Measurements from ENCODE around the gene NFIA.

NFIA gene

DNA sequence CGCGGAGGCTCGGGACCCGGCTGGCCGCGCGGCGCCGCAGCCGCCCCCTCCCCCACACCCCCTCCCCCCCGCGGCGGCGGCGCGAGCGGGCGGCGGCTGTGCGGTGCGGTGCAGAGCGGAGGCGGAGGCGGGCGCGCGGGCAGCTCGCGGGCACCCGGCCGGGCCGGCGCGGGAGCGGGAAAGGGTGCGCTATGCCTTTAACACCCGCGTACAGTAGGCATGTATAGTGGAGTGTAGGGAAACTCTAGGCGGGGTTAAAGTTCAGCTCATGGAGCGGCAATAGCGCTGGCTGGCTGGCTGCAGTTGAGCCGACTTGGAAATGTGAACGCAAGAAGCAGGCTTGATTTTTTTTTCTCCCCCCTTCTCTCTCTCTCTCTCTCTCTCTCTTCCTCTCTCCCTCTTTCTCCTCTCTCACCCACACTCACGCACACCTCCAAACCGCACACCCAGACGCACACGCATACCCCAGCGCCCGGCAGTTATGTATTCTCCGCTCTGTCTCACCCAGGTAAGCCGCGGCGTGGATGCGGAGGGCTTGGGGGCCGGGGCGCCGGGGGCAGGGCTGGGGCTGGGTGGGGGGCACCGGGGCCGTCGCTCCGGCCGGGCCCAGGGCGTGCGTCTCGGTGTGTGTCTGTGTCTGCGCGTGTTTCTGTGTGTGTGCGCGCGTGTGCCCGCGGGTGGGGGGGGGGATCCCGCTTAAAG is at the start of gene NFIA:
Gene NFIA (plus strand): TSS at position 251 of the 702 bp plus-strand sequence.
- in situ Hi-C loops (cut with HindIII; ENCODE audit: low sequenced_read_pairs) = no loop called here

- in situ Hi-C loops (cut with HindIII; ENCODE audit: low sequenced_read_pairs) = no loop called here
These were observed 46.5 kb upstream of the NFIA start for GRCh38 chr1:61035880-61036279.

DNA sequence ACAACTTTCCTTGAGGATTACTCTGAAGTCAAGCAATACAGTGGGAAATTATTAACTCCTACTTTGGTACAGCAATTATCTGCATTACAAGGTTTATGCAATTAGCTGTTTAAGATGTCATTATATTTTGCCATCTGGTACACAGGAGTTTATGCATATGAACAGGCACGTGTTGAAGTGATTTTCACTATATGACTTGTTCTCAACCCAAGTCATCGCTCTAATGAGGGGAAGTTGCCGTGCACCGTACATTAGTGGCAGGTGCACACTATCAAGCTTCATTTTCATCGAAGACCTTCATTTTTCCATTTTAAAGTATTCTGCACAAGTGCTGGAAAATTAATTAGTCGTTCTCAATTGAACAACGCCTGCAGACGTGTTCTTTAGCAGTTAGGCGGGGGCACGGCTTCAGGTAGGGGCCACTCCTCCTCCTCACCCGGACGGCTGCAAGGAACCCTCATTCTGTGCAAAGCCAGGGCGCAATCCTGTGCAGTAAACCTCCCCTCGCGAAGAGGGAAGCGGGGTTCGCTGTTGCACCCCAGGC is 39.8 kb upstream of the NFIA start:
- in situ Hi-C loops (cut with HindIII; ENCODE audit: low sequenced_read_pairs) = no loop called here

DNA sequence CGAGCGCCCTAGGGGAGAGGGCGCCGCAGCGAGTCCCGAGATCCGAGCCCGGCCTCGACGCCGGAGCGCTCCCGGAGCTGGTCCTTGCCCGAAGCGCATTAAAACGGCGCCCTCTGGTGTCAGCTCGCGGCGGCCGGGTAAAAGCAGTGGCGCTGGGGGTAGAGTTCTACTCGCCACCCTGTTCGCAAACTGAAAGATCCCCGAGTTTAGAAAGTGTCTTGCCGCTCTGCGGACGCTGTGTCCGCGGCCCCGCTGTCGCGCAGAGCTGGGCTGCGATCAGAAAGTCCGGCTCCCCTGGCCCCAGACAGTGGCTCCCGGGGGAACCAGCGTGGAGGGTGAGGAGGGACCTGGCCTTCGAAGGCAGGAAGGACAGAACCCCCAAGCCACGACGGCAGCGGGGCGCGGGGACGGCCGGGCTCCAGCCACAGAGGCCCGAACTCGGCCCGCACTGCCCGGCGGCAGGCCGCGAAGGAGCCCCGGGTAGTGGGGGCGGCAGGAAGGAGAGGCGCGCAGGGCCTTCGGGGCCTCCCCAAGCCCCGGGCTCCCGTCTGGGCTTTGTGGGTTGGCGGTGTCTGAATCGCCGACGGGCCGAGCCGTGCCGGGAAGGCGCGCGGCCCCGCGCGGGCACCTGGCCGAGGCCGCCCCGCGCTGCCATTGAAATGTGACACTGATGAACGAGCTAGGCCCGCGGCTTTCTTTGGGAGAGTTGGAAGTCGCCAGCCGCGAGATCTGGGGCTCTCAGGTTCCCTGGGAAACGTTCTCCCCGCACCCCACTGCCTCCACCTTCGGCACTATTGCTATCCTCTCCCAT is 39.1 kb upstream of the NFIA start:
- in situ Hi-C loops (cut with HindIII; ENCODE audit: low sequenced_read_pairs) = no loop called here

DNA sequence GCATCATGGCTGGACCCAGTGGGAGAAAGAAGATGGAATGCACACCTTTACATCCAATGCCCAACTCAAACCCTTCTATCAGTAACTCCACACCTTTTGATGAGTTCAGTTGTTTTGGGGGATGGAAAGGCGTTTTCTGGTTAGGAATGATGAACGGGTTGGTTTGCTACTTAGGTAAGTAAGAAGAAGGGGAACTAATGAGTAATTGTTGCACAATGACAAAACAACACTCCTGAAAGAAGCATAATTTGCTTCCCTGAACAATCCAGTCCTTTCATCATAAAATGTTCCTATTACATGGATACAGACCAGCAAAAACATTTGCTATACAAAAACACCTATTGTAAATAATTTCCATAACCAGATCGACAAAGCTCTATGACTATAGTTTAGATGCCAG is 35.9 kb upstream of the NFIA start:
- in situ Hi-C loops (cut with HindIII; ENCODE audit: low sequenced_read_pairs) = no loop called here

- in situ Hi-C loops (cut with HindIII; ENCODE audit: low sequenced_read_pairs) = no loop called here
These were observed 35.3 kb upstream of the NFIA start for GRCh38 chr1:61047061-61047460.

GRCh38 chr1:61049850-61050540 is 32.4 kb upstream of the NFIA start:
- in situ Hi-C loops (cut with HindIII; ENCODE audit: low sequenced_read_pairs) = no loop called here

DNA sequence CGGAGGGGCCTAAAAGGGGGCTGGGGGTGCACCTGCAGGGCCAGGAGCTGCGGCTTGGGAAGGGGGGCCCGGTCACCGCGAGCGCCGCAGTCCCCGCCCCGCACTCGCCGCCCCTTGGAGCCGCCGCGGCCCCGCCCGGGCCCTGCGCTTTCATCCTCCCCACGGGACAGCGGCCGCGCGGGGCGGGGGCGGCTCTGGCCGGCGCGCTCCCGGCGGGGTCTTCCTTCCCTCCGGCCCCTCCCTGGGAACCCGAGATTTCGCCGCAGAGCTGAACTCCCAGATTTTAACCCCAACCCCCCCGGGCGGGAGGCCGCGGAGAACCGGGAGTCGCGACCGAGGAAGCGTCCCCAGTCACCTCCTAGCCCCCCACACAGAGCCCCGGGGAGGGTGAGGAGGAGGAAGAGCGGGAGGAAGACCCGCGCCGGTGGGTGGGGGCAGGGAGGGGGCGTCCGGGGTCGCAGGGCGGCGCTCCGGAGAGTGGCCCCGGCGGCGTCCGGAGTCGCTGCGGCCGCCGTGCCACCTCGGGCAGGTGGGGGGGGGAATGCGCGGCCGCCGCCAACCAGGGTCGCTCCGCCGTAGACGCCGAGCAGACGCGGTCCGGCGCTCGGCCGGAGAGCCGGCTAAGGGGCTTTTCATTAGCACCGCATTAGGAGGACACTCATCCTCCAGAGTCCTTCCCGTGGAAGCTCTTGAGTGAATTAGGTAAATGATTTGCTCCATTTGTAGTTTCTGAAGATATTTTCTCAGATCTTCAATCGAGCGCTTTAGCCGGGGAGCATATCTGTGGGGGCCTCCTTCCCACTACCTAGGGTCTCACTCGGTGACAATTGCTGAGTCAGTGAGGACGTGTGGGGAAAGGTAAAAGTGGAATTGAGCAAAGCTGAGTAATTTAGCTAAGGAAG is 31.6 kb upstream of the NFIA start:
- in situ Hi-C loops (cut with HindIII; ENCODE audit: low sequenced_read_pairs) = no loop called here

GRCh38 chr1:61051443-61051718 is 31.0 kb upstream of the NFIA start:
- in situ Hi-C loops (cut with HindIII; ENCODE audit: low sequenced_read_pairs) = no loop called here

DNA sequence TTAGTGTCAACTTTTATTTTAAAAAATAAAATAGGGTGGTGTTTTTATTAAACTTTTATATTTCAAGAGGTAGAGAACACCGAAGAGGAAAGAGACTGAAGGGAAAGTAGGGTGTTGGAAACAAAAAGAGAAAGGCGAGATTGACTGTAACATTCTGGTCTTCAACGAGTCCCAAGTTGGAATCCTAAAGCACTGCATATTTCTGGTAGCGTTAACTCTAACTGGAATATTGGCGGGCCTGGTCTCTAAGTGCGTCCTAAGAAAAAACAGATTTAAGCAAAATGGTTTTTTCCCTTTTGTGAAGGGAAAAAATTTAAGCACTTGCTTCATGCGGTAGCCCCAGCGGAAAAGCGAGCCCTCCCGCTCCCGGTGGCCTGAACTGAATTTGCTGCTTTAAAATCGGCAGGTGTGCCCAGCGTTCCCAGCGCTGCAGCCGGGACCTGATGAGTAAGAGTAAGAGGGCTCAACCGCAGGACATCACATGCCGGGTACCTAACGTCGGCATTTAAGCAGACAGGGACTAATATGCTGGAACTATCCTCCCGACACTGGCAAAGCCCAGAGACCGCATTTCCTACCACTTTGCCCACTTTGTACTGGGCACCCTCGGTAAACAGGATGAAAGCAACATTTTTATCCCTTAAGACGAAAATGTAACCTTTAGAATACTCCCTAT is 30.5 kb upstream of the NFIA start:
- in situ Hi-C loops (cut with HindIII; ENCODE audit: low sequenced_read_pairs) = no loop called here

- in situ Hi-C loops (cut with HindIII; ENCODE audit: low sequenced_read_pairs) = no loop called here
These were observed 29.8 kb upstream of the NFIA start for GRCh38 chr1:61052395-61053225.

GRCh38 chr1:61053226-61053711 is 29.1 kb upstream of the NFIA start:
- in situ Hi-C loops (cut with HindIII; ENCODE audit: low sequenced_read_pairs) = no loop called here

GRCh38 chr1:61053712-61054600 is 28.4 kb upstream of the NFIA start:
- in situ Hi-C loops (cut with HindIII; ENCODE audit: low sequenced_read_pairs) = no loop called here

DNA sequence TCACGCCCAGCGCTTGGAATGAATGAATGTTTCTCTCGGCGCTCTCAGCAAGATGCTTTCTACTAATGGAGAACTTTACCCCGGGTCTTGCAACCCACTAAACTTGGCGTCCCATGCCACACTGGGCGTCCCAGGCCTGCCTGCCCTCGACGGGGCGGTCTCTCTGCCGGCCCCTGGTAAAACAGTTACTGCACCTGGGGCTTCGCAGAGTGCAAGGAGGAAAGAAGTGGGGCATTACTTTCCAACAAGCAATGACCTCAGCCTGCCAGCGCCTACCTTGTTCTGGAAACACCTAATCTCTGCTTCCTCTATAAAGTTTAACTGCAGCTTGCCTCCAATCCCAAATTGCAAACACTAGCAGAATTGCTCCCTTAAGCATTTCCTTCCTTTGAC is 27.8 kb upstream of the NFIA start:
- in situ Hi-C loops (cut with HindIII; ENCODE audit: low sequenced_read_pairs) = no loop called here

DNA sequence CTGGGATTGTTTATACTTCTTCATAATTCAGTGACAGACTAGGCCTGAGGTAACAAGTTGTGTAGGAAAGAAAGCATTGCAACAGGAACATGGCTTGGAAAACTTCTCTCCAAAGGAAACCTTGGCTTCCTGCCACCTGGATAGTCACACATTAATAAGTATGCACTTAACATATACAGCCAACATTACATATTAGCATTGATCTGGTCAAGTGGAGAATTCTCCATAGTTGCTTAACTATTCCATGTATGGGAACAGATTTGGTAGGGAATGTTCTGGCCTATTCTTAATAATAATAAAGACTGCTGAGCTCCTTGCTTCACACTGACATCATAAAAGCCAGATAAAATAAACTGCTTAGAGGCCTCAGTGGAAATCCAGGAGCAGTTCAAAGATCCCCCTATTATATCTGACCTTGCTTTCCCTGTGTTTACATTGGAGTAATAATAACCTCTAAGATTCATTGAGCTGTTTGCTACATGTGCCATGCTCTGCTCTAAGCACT is 27.2 kb upstream of the NFIA start:
- in situ Hi-C loops (cut with HindIII; ENCODE audit: low sequenced_read_pairs) = no loop called here

GRCh38 chr1:61056196-61056572 is 26.2 kb upstream of the NFIA start:
- in situ Hi-C loops (cut with HindIII; ENCODE audit: low sequenced_read_pairs) = no loop called here

GRCh38 chr1:61056573-61057439 is 25.6 kb upstream of the NFIA start:
- in situ Hi-C loops (cut with HindIII; ENCODE audit: low sequenced_read_pairs) = no loop called here
